ENCODE data around the gene SH3BGRL2. TPM values are rescaled to one million over a fixed set of nuclear protein-coding genes. Genes with fewer than 3 reads are reported as not detected.
"Not testable (repeated sequence)": the region's sequence is repeated elsewhere in the genome, so short reads cannot be mapped to it uniquely, and the experiment has no call there.

SH3BGRL2 gene
- total RNA-seq, 1 donor from 2014 or later = 12.8 TPM

GRCh38 chr6:79649016-79649415 is 17.9 kb downstream of the SH3BGRL2 start:
- DNase-seq (ENCODE audit: low spot score) = no peak

- DNase-seq (ENCODE audit: low spot score) = no peak
Measured at GRCh38 chr6:79650950-79651349, 19.8 kb downstream of the SH3BGRL2 start.

DNA sequence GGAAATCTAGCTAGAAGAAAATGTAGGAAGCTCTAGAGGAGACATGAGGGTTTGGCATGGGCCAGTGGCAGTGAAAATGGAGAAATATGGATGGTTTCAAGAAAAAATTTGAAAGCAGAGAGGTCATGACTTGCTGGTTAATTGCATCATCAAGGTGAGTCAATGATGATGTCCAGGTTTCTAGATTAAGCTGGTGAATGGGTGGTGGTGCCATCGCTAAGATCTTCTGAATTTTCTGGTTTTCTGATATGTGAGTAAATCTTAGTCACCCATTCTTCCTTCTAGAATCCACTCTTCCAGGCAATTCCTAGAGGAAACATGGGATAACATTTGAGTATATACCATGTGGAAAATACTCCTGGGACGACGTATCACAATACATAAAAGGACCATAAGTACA is 25.0 kb downstream of the SH3BGRL2 start:
- DNase-seq (ENCODE audit: low spot score) = no peak

GRCh38 chr6:79657238-79657637 is 26.1 kb downstream of the SH3BGRL2 start:
- DNase-seq (ENCODE audit: low spot score) = no peak

DNA sequence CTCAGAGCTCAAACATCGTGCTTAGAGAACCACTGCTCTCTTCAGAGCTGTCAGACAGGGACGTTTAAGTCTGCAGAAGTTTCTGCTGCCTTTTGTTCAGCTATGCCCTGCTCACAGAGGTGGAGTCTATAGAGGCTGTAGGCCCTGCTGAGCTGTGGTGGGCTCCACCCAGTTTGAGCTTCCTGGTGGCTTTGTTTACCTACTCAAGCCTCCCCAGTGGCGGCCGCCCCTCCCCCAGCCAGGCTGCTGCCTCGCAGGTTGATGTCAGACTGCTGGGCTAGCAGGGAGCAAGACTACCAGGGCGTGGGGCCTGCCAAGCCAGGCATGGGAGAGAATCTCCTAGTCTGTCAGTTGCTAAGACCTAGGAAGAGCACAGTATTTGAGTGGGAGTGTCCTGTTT is 32.5 kb downstream of the SH3BGRL2 start:
- not testable (repeated sequence) for DNase-seq (ENCODE audit: low spot score)

DNA sequence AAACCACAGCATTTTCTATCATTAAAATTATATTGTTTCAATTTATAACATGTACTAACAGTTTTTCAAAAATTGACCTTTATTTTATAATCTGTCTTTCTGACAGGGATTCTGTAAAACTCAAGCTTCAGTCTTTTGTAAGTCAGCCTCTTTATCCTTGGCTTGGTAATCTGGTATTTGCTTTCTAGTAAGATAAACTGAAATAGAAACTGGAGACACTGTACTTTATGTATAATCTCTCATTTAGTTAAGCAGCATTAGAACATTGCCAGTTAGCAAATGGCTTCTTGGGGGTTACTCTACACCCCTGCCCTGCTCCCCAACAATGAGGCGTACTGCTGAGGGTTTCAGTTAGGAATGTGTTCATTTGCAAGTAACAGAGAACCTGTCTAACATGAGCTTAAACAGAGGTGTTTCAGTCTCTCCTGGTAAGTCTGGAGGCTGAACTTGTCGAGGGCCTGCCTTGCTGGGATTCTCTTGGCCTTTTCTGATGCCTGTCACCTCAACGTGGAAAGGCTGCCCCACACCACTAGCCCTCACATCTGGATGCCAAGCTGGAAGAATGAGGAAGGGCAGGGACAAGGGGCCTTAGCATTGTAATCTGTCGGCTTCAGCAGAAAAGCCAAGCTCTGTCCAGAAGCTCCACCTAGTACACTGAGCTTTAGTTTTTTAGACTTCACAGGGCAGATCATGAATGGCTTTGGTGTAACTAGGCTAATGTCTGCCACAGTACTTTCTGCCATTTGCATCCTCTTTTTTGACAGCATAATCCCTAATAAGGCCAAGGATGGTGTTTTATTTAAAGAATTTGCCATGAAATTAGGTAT is 34.8 kb downstream of the SH3BGRL2 start:
- peak; percentile 32 for DNase-seq (ENCODE audit: low spot score)

DNA sequence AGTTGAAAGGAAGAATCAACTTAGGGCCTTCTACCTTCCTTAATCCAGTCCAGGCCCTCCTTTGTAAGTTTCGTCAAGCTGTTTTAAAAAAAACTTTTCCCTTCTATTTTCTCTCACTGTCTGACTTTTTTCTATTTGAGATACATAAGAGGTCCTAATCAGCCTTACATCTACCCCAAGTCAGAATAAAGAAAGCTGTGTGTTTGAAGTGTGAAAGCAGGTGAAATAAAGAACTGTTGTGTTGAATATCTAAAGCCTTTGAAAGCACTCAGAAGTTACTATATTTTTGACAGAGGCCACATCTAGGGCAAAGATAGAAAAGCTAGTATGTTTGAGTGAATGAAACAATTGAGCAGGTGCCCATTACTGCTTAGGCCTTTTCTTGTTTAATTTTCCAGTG is 35.5 kb downstream of the SH3BGRL2 start:
- no peak for DNase-seq (ENCODE audit: low spot score)

GRCh38 chr6:79668381-79668780 is 37.3 kb downstream of the SH3BGRL2 start:
- no peak for DNase-seq (ENCODE audit: low spot score)

DNA sequence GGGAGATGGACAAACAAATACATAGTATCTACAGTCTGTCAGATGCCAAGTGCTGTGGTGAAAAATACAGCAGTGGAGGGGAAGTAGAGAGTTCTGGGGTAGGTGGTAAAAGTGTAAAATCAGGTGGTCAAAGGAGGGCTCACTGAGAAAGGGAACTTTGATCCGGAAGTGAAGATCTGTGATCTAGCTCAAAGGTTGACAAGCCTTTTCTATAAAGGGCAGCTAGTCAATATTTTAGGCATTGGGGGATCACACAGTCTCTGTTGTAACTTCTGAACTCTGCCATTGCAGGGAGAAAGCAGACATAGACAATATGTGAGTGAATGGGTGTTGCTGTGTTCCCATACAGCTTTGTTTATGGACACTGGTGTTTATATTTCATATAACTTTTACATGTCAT is 38.6 kb downstream of the SH3BGRL2 start:
- DNase-seq (ENCODE audit: low spot score) = no peak

- DNase-seq (ENCODE audit: low spot score) = no peak
Measured at GRCh38 chr6:79670789-79671188, 39.7 kb downstream of the SH3BGRL2 start.

DNA sequence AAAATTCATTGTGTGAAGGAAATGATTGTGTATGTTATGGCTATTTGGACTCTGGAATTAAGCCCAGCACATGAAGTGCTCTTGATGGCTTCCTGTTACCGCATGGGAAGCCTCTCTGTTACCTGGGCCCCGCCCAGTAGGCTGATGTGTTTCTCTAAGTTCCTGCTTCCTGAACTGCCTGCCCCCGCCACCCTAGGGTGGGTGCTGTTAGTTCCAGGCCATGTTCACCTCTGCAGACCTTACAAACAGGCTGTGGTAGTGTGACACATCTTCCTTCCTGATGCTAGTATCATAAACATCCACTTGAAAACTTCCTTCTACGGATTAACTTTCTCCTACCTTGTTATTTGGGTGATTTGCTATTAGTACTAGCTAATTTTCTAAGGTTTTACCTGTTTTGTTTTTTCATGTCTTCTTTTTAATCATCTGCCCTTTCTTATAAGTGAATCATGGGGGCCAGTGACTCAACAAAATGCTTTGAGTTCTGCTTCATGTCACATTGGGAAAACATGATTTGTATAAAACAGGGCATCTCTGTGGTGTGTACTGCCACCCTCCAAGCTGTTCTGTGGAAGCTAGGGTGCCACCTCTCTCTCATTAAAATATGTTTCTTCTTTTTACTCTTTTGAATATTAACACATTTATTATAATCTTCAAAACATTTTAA is 40.6 kb downstream of the SH3BGRL2 start:
- no peak for DNase-seq (ENCODE audit: low spot score)

DNA sequence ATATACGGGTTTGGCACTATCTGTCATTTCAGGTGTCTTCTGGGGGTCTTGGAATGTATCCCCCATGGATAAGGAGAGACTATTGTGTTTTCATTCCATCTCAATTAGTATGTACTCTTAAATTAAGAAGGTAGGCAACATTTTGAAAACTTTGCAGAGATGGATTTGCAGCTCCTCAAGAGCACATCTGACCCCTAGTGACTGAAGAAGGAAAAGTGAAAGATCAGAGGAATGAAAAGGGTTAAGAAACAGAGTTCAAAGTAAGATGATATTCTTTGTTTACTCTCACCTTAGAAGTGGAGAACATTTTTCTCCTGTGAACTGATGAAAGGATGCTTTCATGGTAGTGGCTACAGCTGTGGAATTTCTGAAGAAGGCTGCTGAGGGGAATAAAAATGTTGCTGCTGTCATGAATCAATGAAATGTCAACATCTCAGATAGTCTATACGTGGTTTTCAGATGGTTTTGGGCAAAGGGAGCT is 41.5 kb downstream of the SH3BGRL2 start:
- DNase-seq (ENCODE audit: low spot score) = peak; percentile 17

- DNase-seq (ENCODE audit: low spot score) = no peak
Measured at GRCh38 chr6:79673947-79674346, 42.8 kb downstream of the SH3BGRL2 start.

- DNase-seq (ENCODE audit: low spot score) = no peak
Measured at GRCh38 chr6:79676785-79677736, 45.9 kb downstream of the SH3BGRL2 start.

DNA sequence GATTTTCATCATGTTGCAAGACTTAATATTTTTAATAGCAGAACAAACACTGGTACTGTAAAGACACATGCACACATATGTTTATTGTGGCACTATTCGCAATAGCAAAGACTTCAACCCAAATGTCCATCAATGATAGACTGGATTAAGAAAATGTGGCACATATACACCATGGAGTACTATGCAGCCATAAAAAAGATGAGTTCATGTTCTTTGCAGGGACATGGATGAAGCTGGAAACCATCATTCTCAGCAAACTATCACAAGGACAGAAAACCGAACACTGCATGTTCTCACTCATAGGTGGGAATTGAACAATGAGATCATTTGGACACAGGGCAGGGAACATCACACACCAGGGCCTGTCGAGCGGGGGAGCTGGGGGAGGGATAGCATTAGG is 51.6 kb downstream of the SH3BGRL2 start:
- DNase-seq (ENCODE audit: low spot score) = not testable (repeated sequence)

- no peak for DNase-seq (ENCODE audit: low spot score)
Measured at GRCh38 chr6:79684876-79685275, 53.7 kb downstream of the SH3BGRL2 start.

DNA sequence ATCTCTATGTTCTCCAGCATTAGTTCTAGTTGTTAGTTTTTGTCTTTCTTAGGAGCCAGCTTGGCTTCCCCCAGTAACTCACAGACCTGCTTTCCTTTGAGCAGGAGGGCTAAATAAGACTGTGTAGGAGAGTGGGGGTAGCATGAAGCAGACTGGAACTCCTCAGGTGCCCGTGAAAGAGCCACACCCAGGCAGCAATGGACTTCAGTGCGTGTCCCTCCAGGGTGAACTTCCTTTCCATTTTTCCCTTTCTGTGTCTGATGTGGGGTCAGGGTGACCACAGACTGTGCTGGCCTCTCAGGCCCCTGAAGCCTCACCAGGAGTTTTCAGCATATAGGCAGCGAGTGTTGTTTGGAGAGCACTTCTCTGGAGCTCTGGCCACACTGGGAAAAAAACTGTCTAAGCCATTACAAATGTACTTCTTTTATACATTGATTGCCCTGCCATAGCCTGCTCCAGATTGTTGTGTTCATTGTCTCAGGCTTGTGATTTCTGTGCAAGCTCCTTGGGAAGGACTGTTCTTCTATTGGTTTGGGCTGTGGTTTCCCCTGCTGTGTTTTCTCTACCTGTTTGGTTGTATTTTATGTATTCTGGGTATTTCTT is 55.7 kb downstream of the SH3BGRL2 start:
- no peak for DNase-seq (ENCODE audit: low spot score)

GRCh38 chr6:79687759-79688158 is 56.6 kb downstream of the SH3BGRL2 start:
- DNase-seq (ENCODE audit: low spot score) = no peak

DNA sequence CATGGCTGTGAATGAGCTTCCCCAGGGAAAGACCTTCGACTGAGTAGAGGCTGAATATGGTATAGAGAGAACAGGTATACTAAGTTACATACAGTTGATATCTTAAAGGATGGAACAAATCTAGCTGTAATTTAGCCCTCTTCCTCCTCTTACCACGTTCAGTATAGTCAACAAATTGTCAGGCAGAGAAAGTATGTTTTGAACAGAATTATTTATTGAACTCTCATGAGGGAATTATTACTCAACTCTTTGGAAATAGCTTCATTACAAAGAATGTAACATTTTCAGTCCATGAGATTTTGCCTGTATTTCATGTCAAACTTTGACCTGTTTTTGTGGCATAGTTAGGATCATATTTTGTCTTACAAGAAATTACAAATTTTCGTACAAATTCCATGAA is 63.0 kb downstream of the SH3BGRL2 start:
- DNase-seq (ENCODE audit: low spot score) = no peak

DNA sequence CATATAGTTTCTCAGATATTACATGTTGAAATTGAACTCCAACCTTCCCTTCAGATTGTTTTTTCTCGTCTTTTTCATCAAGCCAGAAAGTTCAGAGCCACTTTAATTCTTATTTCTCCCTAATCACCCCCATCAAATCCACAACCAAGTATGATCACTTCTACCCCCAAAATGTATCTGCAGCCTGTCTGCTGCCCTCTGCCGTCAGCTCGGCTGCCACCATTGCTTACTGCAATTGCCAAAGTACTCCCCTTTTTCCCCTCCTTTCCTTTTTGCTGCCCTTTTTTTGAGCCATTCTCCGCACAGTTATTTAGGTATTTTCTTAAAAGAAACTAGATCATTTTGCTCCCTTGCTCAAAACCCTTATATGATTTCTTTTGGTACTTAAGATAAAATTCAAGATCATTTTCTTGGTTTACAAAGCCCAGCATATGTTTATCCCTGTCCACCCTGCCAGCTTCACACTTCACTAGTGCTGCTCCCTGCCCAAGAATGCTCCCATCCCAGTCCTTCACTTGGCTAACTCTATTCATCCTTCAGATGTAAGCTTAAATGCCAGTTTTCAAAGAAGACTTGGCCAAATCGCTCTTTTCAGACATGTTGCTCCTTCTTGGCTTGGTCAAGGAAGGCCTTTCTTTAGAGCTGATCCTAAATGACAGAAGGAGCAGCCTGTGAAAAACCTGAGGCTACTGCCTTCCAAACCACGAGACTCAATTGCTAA is 63.7 kb downstream of the SH3BGRL2 start:
- DNase-seq (ENCODE audit: low spot score) = no peak

DNA sequence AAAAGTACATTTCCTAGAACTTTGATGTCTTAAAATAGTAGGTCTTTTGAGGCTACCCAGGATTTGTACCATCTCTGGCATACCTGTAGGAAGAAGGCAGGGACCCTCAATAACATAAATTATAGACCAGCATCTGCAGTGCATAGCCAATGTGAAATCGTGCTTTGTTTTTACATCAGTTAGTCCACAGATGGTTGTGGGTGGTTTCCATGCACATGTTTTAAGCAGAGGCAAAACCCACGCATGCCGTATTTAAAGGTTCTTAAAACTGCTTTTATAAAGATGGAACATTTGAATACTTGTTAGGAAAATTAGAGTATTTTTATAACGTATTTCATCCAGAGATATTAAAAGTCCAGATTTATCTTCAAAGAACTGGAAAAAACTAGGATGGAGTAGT is 66.3 kb downstream of the SH3BGRL2 start:
- DNase-seq (ENCODE audit: low spot score) = no peak
